ENCODE results near the gene WDR70. TPM values are rescaled to one million over a fixed set of nuclear protein-coding genes. Genes with fewer than 3 reads are reported as not detected.

The WDR70 gene
- total and polyA plus RNA-seq, 4 donors = 4.0 to 17.7 (median 14.5) TPM

- no peak for TF ChIP-seq HNF4G (IDR thresholded peaks at IDR 0.05)
- Histone ChIP-seq H3K4me1 (ENCODE audit: control insufficient read depth in 4 of 4, insufficient read depth in 4 of 4, low read length in 3 of 4) (no peaks in the 10 kb centered on the region), H3K9ac (ENCODE audit: low read depth in 1 of 2, low read length in 2 of 2) (no peak overlapping the region), H3K4me3 (ENCODE audit: low read depth in 1 of 3, low read length in 3 of 3) (no peak overlapping the region), H3K27ac (ENCODE audit: low read depth in 1 of 2, low read length in 2 of 2) (no peak overlapping the region), H3K36me3 (ENCODE audit: control insufficient read depth in 4 of 4, insufficient read depth in 3 of 4, low read depth in 1 of 4, low read length in 3 of 4) (no peaks in the 10 kb centered on the region), H3K27me3 (ENCODE audit: control insufficient read depth in 4 of 4, insufficient read depth in 4 of 4, low read length in 3 of 4) (no peaks in the 10 kb centered on the region), H3K9me3 (ENCODE audit: control insufficient read depth in 4 of 4, low read length in 3 of 4) (no peaks in the 10 kb centered on the region)
- WGBS = 99% methylated on average over 7 of the region's 7 CpGs
- no peak for DNase-seq (ENCODE audit: low spot score)
Observed at GRCh38 chr5:37637165-37637845, 258.2 kb downstream of the WDR70 start.

DNA sequence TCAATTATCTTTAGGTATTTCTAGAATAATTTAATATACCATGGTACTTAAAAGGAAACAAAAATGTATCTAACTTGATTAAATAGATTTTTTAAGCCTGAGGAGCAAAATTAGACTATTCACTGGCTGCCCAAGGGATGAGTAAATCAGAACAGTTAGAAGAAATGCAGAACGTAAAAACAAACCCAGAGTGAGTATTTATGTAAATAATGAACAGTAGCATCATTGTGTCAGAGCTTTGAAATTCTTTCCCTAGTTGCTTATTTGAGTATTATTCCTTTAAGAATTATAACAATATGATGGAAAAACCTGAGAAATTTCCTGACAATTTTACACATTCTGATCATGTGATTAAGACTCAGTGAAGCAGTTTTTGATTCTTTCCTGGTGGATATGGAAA lies 259.8 kb downstream of the WDR70 start:
- H3K4me1 ChIP-seq (ENCODE audit: control insufficient read depth in 4 of 4, insufficient read depth in 4 of 4, low read length in 3 of 4) = no peaks in the 10 kb centered on the region
- H3K27me3 ChIP-seq (ENCODE audit: control insufficient read depth in 4 of 4, insufficient read depth in 4 of 4, low read length in 3 of 4) = no peaks in the 10 kb centered on the region
- H3K9me3 ChIP-seq (ENCODE audit: control insufficient read depth in 4 of 4, low read length in 3 of 4) = no peaks in the 10 kb centered on the region
- H3K27ac ChIP-seq (ENCODE audit: low read depth in 1 of 2, low read length in 2 of 2) = no peak overlapping the region
- no peak overlapping the region for H3K9ac ChIP-seq (ENCODE audit: low read depth in 1 of 2, low read length in 2 of 2)
- WGBS = 87% methylated on average over 1 of the region's 1 CpG
- no peak for DNase-seq (ENCODE audit: low spot score)
- TF ChIP-seq YY1 (IDR thresholded peaks at IDR 0.05) (no peak), MAX (IDR thresholded peaks at IDR 0.05) (no peak), JUND (IDR thresholded peaks at IDR 0.05) (no peak), RAD21 (IDR thresholded peaks at IDR 0.05) (no peak), GABPA (IDR thresholded peaks at IDR 0.05 in 1 of 2, conservative IDR thresholded peaks at IDR 0.05 in 1 of 2) (no peak), RXRA (IDR thresholded peaks at IDR 0.05) (no peak), SP1 (IDR thresholded peaks at IDR 0.05) (no peak), REST (IDR thresholded peaks at IDR 0.05) (no peak), HNF4A (conservative IDR thresholded peaks at IDR 0.05) (no peak), FOXA1 (IDR thresholded peaks at IDR 0.05) (no peak), TAF1 (conservative IDR thresholded peaks at IDR 0.05) (no peak), HNF4G (IDR thresholded peaks at IDR 0.05) (no peak), FOXA2 (IDR thresholded peaks at IDR 0.05) (no peak), EGR1 (IDR thresholded peaks at IDR 0.05; ENCODE audit: low read depth in 2 of 2) (no peak), NR2F2 (IDR thresholded peaks at IDR 0.05) (no peak)
- TF ChIP-seq, protein P1, sequence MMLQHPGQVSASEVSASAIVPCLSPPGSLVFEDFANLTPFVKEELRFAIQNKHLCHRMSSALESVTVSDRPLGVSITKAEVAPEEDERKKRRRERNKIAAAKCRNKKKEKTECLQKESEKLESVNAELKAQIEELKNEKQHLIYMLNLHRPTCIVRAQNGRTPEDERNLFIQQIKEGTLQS (IDR thresholded peaks at IDR 0.05) = no peak
- TF ChIP-seq, protein P2, sequence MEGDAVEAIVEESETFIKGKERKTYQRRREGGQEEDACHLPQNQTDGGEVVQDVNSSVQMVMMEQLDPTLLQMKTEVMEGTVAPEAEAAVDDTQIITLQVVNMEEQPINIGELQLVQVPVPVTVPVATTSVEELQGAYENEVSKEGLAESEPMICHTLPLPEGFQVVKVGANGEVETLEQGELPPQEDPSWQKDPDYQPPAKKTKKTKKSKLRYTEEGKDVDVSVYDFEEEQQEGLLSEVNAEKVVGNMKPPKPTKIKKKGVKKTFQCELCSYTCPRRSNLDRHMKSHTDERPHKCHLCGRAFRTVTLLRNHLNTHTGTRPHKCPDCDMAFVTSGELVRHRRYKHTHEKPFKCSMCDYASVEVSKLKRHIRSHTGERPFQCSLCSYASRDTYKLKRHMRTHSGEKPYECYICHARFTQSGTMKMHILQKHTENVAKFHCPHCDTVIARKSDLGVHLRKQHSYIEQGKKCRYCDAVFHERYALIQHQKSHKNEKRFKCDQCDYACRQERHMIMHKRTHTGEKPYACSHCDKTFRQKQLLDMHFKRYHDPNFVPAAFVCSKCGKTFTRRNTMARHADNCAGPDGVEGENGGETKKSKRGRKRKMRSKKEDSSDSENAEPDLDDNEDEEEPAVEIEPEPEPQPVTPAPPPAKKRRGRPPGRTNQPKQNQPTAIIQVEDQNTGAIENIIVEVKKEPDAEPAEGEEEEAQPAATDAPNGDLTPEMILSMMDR (IDR thresholded peaks at IDR 0.05; ENCODE audit: low read depth, low read length, missing input control) = no peak
- TF ChIP-seq, protein P3, sequence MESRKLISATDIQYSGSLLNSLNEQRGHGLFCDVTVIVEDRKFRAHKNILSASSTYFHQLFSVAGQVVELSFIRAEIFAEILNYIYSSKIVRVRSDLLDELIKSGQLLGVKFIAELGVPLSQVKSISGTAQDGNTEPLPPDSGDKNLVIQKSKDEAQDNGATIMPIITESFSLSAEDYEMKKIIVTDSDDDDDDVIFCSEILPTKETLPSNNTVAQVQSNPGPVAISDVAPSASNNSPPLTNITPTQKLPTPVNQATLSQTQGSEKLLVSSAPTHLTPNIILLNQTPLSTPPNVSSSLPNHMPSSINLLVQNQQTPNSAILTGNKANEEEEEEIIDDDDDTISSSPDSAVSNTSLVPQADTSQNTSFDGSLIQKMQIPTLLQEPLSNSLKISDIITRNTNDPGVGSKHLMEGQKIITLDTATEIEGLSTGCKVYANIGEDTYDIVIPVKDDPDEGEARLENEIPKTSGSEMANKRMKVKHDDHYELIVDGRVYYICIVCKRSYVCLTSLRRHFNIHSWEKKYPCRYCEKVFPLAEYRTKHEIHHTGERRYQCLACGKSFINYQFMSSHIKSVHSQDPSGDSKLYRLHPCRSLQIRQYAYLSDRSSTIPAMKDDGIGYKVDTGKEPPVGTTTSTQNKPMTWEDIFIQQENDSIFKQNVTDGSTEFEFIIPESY (IDR thresholded peaks at IDR 0.05) = no peak
- H3K36me3 ChIP-seq (ENCODE audit: control insufficient read depth in 4 of 4, insufficient read depth in 3 of 4, low read depth in 1 of 4, low read length in 3 of 4) = no peaks in the 10 kb centered on the region
- no peak overlapping the region for H3K4me3 ChIP-seq (ENCODE audit: low read depth in 1 of 3, low read length in 3 of 3)

Measured in liver (tissue), 9 donors.